ENCODE data around the gene RGR. TPM values are rescaled to one million over a fixed set of nuclear protein-coding genes. Genes with fewer than 3 reads are reported as not detected.

RGR gene
- total RNA-seq, 1 donor from 2014 or later = 0.19 TPM

- intact Hi-C loops (cut with micrococcal nuclease) = no loop called here
- Histone ChIP-seq H3K4me3 (no peak overlapping the region), H3K27ac (replicated peaks) (no peak overlapping the region), H3K4me1 (no peaks in the 10 kb centered on the region), H3K27me3 (ENCODE audit: low read depth) (peaks cover 38% of the 10 kb centered on the region), H3K36me3 (no peaks in the 10 kb centered on the region), H3K9me3 (replicated peaks) (no peaks in the 10 kb centered on the region)
- no peak for TF ChIP-seq CTCF (IDR thresholded peaks at IDR 0.05; ENCODE audit: borderline replicate concordance)
- DNase-seq = no peak
Observed at GRCh38 chr10:84217746-84218145, 27.1 kb upstream of the RGR start.

- intact Hi-C loops (cut with micrococcal nuclease) = no loop called here
- no peaks in the 10 kb centered on the region for H3K9me3 ChIP-seq (replicated peaks)
- no peak overlapping the region for H3K27ac ChIP-seq (replicated peaks)
- peaks cover 46% of the 10 kb centered on the region for H3K27me3 ChIP-seq (ENCODE audit: low read depth)
- DNase-seq = no peak
- H3K4me3 ChIP-seq = no peak overlapping the region
- no peaks in the 10 kb centered on the region for H3K36me3 ChIP-seq
- TF ChIP-seq CTCF (IDR thresholded peaks at IDR 0.05; ENCODE audit: borderline replicate concordance) = no peak
- H3K4me1 ChIP-seq = no peaks in the 10 kb centered on the region
Observed at GRCh38 chr10:84221916-84222315, 22.9 kb upstream of the RGR start.

GRCh38 chr10:84224411-84225028, 20.3 kb upstream of the RGR start:
- H3K4me1 ChIP-seq = no peaks in the 10 kb centered on the region
- intact Hi-C loops (cut with micrococcal nuclease) = no loop called here
- H3K4me3 ChIP-seq = no peak overlapping the region
- no peaks in the 10 kb centered on the region for H3K36me3 ChIP-seq
- no peaks in the 10 kb centered on the region for H3K9me3 ChIP-seq (replicated peaks)
- DNase-seq = no peak
- H3K27ac ChIP-seq (replicated peaks) = no peak overlapping the region
- TF ChIP-seq CTCF (IDR thresholded peaks at IDR 0.05; ENCODE audit: borderline replicate concordance) = no peak
- H3K27me3 ChIP-seq (ENCODE audit: low read depth) = peaks cover 56% of the 10 kb centered on the region

GRCh38 chr10:84225427-84226173, 19.3 kb upstream of the RGR start, which contains the start of gene LRIT2:
Gene LRIT2, minus strand, starts transcription at chr10:84225544. Its CDS starts 24 bp downstream, at chr10:84225520.
- intact Hi-C loops (cut with micrococcal nuclease) = no loop called here
- Histone ChIP-seq H3K36me3 (no peaks in the 10 kb centered on the region), H3K27me3 (ENCODE audit: low read depth) (peaks cover 56% of the 10 kb centered on the region), H3K4me3 (no peak within 1 kb of the TSS), H3K27ac (replicated peaks) (no peak within 1 kb of the TSS), H3K4me1 (no peaks in the 10 kb centered on the region), H3K9me3 (replicated peaks) (no peaks in the 10 kb centered on the region)
- no peak for TF ChIP-seq CTCF (IDR thresholded peaks at IDR 0.05; ENCODE audit: borderline replicate concordance)
- no peak for DNase-seq

GRCh38 chr10:84226616-84227015, 18.2 kb upstream of the RGR start:
- Histone ChIP-seq H3K4me3 (no peak overlapping the region), H3K27ac (replicated peaks) (no peak overlapping the region), H3K9me3 (replicated peaks) (no peaks in the 10 kb centered on the region), H3K4me1 (no peaks in the 10 kb centered on the region), H3K36me3 (no peaks in the 10 kb centered on the region), H3K27me3 (ENCODE audit: low read depth) (peaks cover 62% of the 10 kb centered on the region)
- no peak for TF ChIP-seq CTCF (IDR thresholded peaks at IDR 0.05; ENCODE audit: borderline replicate concordance)
- no peak for DNase-seq
- intact Hi-C loops (cut with micrococcal nuclease) = no loop called here
